ENCODE measurements around the gene KRTAP10-1.
"Not testable (repeated sequence)": the region's sequence is repeated elsewhere in the genome, so short reads cannot be mapped to it uniquely, and the experiment has no call there.

The KRTAP10-1 gene

DNA sequence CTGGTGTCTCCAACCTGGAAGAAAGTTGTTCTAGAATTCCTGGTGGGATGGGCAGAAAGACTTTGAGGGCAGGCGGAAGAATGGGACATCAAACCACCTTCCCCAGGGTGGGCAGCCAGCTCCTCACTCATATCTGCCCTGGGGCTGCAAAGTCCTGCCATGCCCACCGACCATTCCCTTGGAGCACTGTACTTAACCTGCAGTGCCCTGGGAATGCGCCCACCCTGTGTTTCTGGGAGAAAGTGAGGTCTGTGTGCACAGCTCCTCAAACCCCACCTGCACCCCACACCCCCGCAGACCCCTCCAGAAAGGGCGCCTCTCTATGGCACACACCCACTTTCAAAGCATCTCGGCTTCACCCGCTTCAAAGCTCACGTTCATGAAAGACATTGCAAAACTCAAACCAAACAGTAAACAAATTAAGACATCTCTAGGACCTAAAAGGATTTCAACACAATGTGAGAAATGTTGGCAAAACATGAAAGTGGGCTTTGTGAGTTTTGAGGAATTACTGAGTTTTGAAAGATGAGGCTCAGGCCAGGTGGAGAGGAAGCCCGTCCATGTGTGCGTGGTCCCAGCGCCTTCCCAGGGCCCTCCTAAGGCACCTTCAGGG, 25.1 kb downstream of the KRTAP10-1 start:
- DNase-seq: no peak

DNA sequence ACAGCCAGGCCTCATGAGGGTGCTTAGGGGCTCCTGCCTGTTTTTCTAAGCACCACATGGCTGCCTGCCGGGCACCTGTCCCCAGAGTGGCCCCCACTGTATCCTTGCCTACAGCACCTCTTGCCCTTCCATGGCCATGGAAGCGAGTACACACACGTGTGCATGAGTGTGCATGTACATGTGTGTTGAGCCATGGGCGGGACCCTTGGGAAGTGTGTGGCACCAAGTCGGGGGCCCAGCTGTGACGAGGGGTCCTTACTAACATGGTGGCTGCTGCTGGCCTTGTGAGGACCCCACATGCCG, 25.8 kb downstream of the KRTAP10-1 start:
- DNase-seq: no peak

DNA sequence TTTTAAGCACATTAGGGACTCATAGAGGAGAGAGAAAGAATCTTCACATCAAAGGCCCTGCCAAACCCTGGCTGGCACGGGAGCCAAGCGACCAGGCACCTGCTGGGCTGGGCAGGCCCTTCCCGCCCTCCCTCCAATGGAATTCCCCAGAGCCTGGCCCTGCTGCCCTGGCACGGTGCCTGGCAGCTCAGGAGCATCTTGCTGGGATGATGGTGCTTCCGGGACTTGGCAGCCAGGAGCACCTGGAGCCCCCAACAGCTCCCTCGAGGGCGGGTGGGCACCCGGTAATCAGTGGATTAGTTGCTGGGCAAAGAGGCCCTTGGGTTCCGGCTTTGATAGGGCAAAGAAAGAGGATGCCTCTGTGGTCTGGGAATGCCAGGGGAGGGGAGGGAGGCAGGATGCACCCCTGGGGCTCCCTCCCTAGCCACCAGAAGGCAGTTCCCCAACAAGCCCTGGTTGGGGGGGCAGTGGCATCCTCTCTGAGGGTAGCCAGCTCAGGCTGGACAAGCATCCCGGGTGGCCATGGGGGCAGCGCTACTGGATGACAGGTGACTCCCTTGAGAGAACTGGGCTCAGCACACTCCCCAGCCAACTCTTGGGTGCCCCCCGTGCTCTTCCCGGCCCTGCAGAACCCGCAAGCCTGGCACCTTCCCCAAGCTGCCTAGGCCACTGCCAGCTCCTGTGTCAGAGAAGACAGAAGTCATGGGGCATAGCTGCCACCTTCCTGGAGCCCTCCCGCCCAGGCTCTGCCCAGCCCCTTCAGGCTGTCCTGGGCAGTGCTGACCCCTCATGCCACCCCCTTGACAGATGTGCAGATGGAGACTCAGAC, 26.4 kb downstream of the KRTAP10-1 start:
- DNase-seq: no peak

- DNase-seq: no peak
Measured at GRCh38 chr21:44512496-44513388, 27.3 kb downstream of the KRTAP10-1 start.

- DNase-seq: no peak
Measured at GRCh38 chr21:44511938-44512275, 28.1 kb downstream of the KRTAP10-1 start.

DNA sequence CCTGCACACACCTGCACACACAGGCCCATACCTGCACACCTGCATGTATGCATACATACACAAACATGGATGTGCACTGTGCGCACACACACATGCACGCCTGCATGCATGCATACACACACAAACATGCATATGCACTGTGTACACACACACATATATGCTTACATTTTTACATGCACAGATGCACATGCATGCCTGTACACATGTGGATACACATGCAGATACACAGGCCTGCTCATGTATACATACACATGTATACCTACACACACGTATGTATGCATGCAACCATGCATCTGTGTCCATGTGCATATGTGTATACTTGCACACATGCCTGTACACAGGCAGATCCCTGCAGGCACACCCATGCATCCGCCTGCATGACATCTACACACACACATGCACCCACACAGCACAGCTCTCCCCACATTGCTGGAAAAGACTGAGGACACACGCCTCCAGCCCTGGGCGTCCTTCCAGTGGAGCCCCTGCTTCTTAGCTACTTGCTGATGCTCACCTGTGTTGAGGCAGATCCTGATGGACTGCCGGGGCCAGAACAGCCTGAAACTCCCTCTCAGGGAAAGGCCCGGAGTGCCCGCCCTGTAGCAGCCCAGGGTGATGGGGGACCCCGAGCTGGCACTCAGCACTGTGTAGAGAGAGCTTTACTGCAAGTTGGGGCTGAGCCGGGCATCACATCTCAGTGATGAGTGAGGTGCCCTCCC, 28.6 kb downstream of the KRTAP10-1 start:
- DNase-seq: no peak

DNA sequence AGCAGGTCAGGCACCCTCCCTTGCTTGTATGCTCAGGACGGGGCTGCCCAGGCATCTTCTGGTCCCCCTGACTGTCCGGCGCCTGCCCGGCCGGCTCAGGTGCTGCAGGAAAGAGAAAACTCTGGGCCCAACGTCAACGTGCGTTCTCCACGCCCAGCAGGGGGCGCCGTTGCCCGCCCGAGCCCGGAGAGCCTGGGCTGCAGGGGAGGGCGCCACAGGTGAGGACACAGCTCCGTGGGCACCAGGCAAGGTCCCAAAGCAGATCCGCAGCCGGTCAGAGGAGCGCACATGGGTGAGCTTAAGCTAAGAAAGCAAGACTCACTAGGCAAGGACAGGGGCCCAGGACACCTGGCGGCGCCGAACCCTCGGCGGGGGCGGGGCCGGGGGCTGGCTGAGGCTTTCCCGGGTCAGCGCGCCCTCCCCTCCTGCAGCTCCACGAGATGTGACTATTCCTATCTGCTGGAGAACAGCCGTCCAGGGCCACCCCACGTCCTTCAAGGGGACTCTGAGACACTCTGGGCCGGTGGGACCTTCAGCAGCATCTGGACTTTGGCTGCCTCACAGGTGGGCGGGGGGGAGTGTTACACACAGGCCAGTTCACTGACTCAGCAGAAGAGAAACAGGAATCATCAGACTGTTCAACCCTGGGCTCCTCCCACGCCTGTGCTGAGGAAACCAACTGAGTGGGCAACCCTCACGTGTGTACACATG, 29.3 kb downstream of the KRTAP10-1 start:
- peak; percentile 77 for DNase-seq

GRCh38 chr21:44510109-44510507, 29.9 kb downstream of the KRTAP10-1 start:
- no peak for DNase-seq

DNA sequence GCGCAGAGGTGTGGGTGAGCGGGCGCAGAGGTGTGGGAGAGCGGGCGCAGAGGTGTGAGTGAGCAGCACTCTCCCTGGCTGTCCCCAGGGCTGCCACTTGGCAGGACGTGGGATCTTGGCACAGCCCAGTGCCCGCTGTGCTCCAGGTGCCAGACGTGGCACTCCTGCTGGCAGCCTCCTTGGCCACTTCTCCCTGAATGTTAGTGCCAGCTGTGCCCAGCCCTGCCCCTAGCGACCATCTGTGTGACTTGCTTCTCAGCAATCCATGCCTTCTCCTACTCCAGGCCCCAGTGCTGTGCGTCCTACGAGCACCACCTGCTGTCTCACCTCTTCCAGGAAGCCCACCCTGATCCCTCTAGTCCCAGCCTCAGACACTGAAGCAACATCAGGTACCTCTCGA, 30.5 kb downstream of the KRTAP10-1 start:
- no peak for DNase-seq

DNA sequence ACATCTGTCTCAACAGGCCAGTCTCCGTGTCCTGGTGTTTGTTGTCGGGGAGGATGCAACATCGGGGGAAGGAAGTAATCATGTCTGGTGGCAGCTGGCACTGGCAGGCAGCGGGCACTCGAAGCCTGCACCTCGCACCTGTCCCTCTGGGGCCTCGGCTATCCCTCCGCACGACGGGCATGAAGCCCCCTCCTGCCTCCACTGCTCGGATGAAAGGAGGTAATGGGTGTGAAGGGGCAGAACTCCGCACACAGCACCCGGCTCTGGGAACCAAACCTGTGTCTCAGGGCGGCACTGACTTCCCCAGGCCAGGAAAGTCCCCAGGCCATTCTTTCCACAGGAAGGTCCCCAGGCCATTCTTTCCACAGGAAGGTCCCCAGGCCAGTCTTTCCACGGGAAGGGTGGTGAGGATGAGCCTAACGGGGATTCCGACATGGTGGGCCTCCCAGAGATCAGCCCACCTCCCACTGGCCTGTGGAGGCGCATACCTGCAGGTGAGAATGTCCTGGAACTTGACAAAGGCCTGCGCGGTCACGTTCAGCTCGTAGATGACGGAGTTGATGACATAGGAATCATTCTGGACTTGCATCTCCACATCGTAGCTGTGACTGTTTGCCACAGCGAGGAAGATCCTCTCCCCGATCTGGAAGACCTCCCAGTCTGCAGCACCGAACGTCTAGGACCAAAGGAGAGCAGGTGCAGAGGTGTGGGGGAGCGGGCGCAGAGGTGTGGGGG, 31.1 kb downstream of the KRTAP10-1 start:
- DNase-seq: no peak

GRCh38 chr21:44508426-44508710, 31.6 kb downstream of the KRTAP10-1 start:
- DNase-seq: no peak

- no peak for DNase-seq
Measured at GRCh38 chr21:44507673-44508425, 32.1 kb downstream of the KRTAP10-1 start.

DNA sequence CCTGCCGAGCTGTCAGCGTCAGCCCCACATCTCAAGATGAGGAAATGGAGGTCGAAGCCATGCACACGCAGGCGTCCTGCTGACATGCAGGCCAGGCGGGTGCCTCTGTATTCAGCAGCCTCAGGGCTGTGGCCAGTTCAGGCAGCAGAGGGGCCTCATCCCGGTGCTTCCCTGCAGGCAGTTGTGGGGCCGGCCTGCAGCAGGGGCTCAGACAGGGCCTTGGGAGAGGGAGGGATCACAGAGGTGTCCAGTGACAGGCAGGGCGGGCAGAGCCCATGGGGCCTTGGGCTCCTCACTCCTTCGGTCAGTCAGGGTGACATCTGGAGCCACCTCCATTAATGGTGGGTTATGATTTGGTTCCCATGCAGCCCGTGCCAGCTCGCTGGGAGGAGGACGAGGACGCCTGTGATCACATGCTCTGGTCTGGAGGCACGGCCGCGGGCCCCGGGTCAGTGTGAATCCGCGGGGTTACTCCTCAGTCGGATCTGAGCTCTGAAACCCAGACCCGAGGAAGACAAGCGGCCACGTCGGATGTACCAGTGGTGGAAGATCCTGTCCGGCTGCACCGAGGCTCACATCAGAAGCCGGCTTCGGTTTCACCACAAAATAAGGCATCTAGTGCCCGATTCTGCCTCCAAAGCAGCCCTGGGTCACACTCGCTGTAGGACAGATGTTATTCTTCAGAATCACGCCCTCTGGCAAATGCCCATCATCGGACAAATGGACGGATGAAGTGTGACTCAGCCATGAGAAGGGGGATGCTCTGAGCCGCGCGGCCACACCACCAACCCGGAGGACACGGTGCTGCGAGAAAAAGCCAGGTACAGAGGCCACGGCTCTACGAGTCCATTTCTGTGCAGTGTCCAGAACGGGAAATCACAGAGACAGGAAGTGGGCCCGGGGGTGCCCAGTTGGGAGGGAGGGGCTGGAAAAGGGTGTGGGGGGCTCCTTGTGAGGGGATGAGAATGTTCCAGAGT, 33.4 kb downstream of the KRTAP10-1 start:
- no peak for DNase-seq

- no peak for DNase-seq
Measured at GRCh38 chr21:44505673-44506278, 34.2 kb downstream of the KRTAP10-1 start.

- no peak for DNase-seq
Measured at GRCh38 chr21:44503901-44504399, 36.0 kb downstream of the KRTAP10-1 start.

GRCh38 chr21:44503006-44503889, 36.7 kb downstream of the KRTAP10-1 start:
- not testable (repeated sequence) for DNase-seq

- DNase-seq: no peak
Measured at GRCh38 chr21:44502171-44502958, 37.6 kb downstream of the KRTAP10-1 start.

All from effector CD8-positive, alpha-beta T cell (primary cell).